ENCODE results near the gene HMGN4.
"Not testable (repeated sequence)": the region's sequence is repeated elsewhere in the genome, so short reads cannot be mapped to it uniquely, and the experiment has no call there.

Gene HMGN4

DNA sequence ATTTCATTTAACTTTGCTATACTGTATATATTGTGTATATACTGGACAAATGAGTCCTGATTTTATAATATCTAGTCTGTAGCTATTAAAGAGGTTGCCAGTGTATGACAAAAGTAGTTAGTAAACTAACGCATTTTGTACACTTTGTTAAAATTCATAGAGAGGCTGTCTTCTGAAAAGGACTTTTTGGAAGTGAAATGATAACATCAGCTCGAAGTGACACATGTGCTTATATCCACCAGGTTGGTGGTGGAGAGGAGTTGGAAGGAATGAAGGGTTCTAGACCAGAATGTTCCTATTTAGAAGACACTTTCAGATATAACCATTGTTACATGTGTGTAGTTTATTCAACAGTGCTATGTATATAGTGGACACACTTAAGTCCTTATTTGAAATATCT lies 13.9 kb upstream of the HMGN4 start:
- DNase-seq = not testable (repeated sequence)

- no peak for DNase-seq
Measured at GRCh38 chr6:26524722-26525370, 13.3 kb upstream of the HMGN4 start.

- no peak for DNase-seq
Measured at GRCh38 chr6:26525838-26526237, 12.3 kb upstream of the HMGN4 start.

DNA sequence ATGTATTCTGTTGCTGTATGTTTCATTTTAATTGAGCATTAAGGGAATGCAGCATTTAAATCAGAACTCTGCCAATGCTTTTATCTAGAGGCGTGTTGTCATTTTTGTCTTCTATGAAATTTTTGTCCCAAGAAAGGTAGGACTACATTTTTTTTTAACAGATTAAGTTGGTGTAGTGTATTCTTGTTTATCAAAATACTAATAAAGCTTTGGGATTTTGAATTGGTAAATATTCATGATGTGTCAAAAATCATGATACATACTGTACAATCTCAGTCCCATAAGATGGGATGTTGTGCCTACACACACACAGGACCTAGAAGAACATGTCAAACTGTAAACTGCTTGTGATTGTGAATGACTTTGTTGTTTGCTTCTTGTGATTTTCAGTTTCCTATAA lies 11.2 kb upstream of the HMGN4 start:
- no peak for DNase-seq

DNA sequence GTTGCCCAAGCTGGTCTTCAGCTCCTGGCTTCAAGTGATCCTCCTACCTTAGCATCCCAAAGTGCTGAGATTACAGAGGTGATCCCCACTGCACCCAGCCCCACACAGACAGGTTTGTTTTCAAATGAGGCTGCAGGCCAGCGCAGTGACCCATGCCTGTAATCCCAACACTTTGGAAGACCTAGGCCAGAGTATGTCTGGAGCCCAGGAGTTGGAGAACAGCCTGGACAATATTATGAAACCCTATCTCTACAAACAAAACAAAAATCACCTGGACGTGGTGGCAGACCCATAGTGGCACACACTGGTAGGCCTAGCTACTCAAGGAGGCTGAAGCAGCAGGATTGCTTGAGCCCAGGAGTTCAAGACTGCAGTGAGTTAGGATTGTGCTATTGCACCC lies 8.0 kb upstream of the HMGN4 start:
- DNase-seq = no peak

GRCh38 chr6:26531897-26532296 lies 6.3 kb upstream of the HMGN4 start:
- no peak for DNase-seq

- peak; percentile 95 for DNase-seq
Measured at GRCh38 chr6:26532699-26533531, 5.3 kb upstream of the HMGN4 start.

DNA sequence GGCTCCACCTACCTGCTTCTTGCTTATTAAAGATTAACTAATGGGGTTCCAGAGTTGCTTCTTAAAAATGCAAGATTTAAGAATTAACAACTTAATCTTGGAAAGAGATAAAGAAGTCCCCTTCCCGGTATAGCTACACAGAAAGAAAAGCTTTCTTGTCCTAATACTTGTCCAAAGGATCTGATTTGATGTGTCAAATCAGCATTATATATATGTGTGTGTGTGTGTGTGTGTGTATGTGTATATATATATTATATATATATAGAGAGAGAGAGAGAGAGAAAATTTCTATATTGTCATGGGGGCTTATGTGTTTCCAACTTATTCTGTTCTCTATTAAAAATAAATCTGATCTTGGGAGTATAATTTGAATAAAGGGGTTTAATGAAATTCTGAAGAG lies 4.6 kb upstream of the HMGN4 start:
- DNase-seq = no peak

GRCh38 chr6:26534681-26535465 lies 3.3 kb upstream of the HMGN4 start:
- no peak for DNase-seq

DNA sequence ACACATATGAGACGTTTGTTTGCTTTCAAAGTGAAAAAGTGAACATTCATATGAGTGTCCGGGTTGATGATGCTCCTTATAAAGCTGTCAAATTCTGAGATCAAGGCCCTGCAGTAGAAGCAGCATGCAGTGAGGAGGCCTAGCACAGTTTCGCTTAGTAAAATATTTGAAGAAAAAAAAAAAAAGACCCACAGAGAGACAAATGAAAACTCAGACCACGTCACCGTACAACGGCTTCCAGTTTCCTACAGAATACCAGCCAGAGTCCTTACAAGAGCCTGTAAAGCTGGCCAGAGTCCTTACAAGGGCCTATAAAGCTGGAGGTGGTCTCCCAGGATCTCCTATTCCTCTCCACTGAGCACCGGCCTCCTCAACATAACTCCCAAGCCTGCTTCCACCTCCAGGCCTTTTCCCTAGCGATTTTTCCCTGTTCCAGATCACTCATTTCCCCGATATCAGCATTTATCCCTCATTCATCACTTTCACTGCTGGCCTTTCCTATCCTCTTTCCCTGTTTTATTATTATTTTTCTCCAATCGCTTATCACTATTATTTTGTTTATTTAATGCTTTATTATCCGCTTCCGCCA lies 1.5 kb upstream of the HMGN4 start:
- peak; percentile 75 for DNase-seq

- DNase-seq = peak; percentile 95
Measured at GRCh38 chr6:26537160-26537845, 863 bp upstream of the HMGN4 start.

- DNase-seq = no peak
Measured at GRCh38 chr6:26538572-26538902, 371 bp downstream of the HMGN4 start.

DNA sequence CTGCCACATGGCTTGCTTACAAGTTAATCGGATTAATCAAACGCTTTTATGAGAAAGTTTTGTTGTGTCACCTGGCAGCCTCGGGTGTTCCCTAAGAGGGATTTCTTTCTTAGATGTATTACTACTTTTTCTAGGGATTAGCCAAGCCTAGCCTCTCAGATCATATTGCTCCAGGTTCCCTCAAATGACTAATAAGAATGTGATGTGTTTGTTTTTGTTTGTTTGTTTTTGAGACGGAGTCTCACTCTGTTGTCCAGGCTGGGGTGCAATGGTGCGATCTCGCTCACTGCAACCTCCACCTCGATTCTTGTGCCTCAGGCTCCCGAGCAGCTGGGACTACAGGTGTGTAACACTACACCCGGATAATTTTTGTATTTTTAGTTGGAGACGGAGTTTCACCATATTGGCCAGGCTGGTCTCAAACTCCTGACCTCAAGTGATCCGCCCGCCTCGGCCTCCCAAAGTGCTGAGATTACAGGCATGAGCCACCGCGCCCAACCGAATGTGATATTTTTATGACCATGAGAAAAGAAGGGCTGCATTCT lies 977 bp downstream of the HMGN4 start:
- DNase-seq = no peak

DNA sequence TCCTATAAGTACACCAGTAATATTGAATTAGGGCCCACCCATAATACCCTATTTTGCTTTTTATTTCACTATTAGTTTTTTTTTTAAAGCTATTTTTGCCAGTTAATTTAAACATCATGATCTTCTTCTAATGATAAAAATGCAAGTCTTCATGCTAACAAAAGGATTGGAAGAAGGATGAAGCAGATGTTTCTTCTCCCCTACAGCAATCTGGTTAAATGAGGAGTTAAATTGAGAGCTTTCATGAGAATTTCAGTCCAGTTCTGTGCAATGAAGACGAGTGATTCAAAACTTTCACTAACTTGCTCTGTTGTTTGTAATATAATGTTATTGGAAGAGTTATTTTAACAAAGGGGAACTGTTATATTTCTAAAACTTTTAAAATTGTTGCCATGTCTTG lies 3.4 kb downstream of the HMGN4 start:
- DNase-seq = no peak

GRCh38 chr6:26543953-26544352 lies 5.8 kb downstream of the HMGN4 start:
- no peak for DNase-seq

DNA sequence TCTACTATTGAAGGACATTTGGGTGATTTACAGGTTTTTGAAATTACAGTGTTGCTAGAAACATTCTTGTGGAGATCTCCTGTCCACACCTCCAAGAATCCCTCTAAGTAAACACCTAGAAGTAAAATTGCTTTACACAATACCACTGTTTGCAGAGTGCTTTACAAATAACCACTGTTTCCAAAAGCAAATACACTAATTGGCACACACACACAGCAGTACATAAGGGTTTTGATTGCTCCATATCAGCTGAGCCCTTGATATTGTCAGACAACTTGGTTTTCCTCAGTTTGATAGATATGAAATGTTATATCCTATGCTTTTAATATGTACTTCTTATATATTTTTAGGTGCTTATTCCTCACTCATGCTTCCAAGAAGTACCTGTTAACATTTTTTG lies 6.3 kb downstream of the HMGN4 start:
- DNase-seq = no peak

DNA sequence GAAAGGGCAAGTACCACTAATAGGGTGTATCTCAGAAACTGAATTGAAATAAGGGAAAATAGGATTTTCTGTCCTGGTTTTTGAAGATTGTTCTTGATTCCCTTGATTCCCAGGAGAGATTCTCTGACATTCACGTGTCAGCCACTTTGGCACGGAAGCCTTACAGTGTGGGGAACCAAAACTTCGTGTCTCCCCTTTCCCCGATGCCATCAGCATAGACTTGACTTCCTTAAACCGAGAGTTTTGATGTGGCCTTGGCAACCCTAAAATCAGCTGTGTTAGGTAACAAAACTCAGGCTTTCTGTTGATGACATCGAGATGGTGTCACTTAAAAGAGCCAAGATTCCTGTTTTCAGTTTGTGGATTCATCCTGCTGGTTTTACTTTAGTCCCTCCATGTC lies 7.5 kb downstream of the HMGN4 start:
- no peak for DNase-seq

GRCh38 chr6:26547363-26547762 lies 9.2 kb downstream of the HMGN4 start:
- DNase-seq = not testable (repeated sequence)

- peak; percentile 72 for DNase-seq
Measured at GRCh38 chr6:26550250-26550993, 12.3 kb downstream of the HMGN4 start.

DNA sequence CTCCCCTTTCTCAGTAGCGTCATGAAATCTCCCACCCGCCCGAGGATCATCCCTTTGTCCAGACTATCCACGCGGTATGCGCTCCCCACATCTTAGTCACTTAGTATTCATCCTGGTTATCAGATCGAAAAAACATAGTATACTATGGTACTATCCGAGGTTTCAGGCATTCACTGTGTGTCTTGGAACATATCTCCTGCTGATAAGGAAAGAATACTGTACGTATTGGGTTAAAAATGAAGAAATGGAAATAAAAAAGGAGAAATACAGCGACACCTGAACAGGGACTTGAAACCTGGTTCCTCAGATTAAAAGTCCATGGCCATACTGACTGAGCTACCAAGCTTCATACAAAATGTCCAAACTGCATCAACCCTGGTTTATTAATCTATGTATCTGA lies 14.0 kb downstream of the HMGN4 start:
- DNase-seq = no peak

- DNase-seq = no peak
Measured at GRCh38 chr6:26552640-26553188, 14.5 kb downstream of the HMGN4 start.

DNA sequence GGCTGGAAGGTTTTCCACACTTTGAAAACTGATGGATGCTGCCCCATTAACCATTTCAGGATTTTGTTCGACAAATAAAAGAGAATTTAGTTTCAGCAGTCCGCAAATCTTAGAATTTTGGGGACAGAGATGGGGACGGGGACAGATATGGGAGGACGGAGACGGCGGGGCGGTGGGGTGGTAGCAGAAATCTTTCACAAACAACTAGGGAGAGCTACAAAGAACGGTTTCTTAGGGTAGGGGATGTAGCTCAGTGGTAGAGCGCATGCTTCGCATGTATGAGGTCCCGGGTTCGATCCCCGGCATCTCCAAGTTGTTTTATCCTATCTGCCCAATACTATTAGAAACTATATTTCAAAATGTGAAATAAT lies 15.1 kb downstream of the HMGN4 start:
- peak; percentile 88 for DNase-seq

Data from activated CD4-positive, alpha-beta T cell treated with anti-CD3 and anti-CD28 coated beads, Interleukin-10, Interleukin-2, amounts not matched to agents 100 ng/mL and 50 ng/mL, durations not matched to agents 16 hours and 8 hours (primary cell).